Measurements from ENCODE around the gene HINT2. TPM values are rescaled to one million over a fixed set of nuclear protein-coding genes. Genes with fewer than 3 reads are reported as not detected.

HINT2 gene
- total RNA-seq, 4 donors from 2014 or later: 12.7 to 29.4 (median 18.7) TPM

DNA sequence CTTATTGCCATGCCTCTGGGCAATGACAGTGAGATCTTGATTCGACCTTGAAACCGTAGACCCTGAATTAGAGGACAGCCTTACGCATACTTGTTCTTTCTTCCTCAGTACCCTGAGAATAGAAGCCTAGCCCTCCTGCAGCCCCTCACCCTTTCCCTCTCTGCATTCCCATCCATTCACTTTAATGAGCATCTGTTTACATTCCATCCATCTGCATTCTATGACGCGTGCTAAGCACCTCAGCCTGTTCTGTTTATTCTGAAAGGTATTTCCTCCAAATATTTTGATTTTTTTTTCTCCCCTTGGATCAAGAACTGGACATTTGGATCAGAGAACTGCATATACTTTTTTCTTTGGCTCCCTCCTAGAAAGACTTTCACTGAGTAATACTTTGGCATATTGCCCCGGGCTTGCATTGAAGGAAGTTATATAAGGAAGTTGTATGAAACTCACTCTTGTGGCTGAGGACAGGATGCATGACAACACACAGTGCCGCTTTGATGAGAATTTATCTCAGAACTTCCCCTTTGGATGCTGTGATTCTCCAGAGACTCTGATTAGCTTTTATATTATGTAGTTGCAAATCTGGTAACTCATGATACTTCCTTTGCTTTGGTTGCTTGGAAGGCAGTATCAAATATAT lies 29.9 kb upstream of the HINT2 start:
- Histone ChIP-seq H3K4me3 (no peak overlapping the region), H3K27ac (peak overlapping the region; percentile 74 to 86 (median 82)), H3K9me3 (no peaks in the 10 kb centered on the region), H3K27me3 (no peaks in the 10 kb centered on the region), H3K36me3 (peaks cover 0 to 37% of the 10 kb centered on the region in 2 donors), H3K4me1 (peaks cover 4 to 65% (median 28%) of the 10 kb centered on the region in 3 donors)
- TF ChIP-seq POLR2AphosphoS5 (IDR thresholded peaks at IDR 0.05) (peak; percentile 59), EP300 (IDR thresholded peaks at IDR 0.05) (no peak)
- ATAC-seq: peak; percentile 66
- 0 to 18% methylated on average over 4 to 7 of the region's 7 CpGs for WGBS, 2 donors (ENCODE audit: low coverage in 1 of 2)

DNA sequence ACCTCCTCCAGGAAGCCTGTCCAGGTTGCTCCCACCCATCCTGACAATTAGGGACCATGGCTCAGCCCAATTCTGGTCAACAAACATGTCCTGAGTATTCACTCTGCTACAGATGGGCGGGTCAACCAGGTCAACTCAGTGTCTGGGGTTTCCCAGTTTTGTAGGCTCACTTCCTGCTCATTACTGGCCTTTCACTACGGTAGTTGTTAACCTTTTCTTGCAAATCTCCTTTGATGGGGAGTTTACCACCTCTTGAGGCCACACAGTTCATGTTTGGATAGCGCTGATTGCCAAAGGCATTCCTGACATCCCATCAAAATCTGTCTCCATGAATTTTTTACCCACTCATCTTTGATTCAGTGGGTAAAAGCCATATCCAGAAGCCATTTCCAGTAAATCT lies 28.0 kb upstream of the HINT2 start:
- Histone ChIP-seq H3K27me3 (no peaks in the 10 kb centered on the region), H3K4me3 (no peak overlapping the region), H3K4me1 (peaks cover 2 to 57% (median 24%) of the 10 kb centered on the region in 3 donors), H3K36me3 (peaks cover 0 to 35% of the 10 kb centered on the region in 2 donors), H3K9me3 (no peaks in the 10 kb centered on the region), H3K27ac (peak overlapping the region in 3 of 4 donors; percentile 80 to 86 (median 83))
- TF ChIP-seq, protein P1, sequence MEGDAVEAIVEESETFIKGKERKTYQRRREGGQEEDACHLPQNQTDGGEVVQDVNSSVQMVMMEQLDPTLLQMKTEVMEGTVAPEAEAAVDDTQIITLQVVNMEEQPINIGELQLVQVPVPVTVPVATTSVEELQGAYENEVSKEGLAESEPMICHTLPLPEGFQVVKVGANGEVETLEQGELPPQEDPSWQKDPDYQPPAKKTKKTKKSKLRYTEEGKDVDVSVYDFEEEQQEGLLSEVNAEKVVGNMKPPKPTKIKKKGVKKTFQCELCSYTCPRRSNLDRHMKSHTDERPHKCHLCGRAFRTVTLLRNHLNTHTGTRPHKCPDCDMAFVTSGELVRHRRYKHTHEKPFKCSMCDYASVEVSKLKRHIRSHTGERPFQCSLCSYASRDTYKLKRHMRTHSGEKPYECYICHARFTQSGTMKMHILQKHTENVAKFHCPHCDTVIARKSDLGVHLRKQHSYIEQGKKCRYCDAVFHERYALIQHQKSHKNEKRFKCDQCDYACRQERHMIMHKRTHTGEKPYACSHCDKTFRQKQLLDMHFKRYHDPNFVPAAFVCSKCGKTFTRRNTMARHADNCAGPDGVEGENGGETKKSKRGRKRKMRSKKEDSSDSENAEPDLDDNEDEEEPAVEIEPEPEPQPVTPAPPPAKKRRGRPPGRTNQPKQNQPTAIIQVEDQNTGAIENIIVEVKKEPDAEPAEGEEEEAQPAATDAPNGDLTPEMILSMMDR (IDR thresholded peaks at IDR 0.05): no peak
- no peak for TF ChIP-seq EP300 (IDR thresholded peaks at IDR 0.05)
- no peak for TF ChIP-seq POLR2AphosphoS5 (IDR thresholded peaks at IDR 0.05)
- TF ChIP-seq POLR2A (IDR thresholded peaks at IDR 0.05): no peak
- WGBS, 2 donors (ENCODE audit: low coverage in 1 of 2): 93% methylated on average over 2 to 3 of the region's 3 CpGs
- ATAC-seq: no peak

GRCh38 chr9:35842020-35842745 lies 27.3 kb upstream of the HINT2 start:
- 60 to 87% methylated on average over 2 to 3 of the region's 17 CpGs for WGBS, 2 donors (ENCODE audit: low coverage in 1 of 2)
- Histone ChIP-seq H3K27ac (peak overlapping the region in 2 of 4 donors; percentile 83 to 86), H3K36me3 (peaks cover 0 to 29% of the 10 kb centered on the region in 2 donors), H3K4me1 (peaks cover 2 to 50% (median 24%) of the 10 kb centered on the region in 3 donors), H3K27me3 (no peaks in the 10 kb centered on the region), H3K4me3 (no peak overlapping the region), H3K9me3 (no peaks in the 10 kb centered on the region)
- ATAC-seq: no peak
- TF ChIP-seq POLR2AphosphoS5 (IDR thresholded peaks at IDR 0.05) (no peak), POLR2A (IDR thresholded peaks at IDR 0.05) (no peak), EP300 (IDR thresholded peaks at IDR 0.05) (no peak)
- TF ChIP-seq, protein P1 (IDR thresholded peaks at IDR 0.05): no peak

DNA sequence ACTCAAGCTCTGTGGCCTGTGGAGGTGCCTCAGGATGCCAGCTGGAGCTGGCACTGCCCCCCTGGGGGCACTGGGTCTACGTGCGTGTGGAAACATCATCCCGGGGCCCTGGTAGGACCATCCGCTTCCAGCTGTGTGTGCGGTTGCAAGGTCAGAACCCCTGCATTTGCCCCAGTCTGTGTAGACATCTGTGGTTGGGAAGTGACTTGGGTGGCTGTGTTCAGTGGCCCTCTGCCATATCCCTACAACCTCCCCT lies 26.7 kb upstream of the HINT2 start:
- Histone ChIP-seq H3K9me3 (no peaks in the 10 kb centered on the region), H3K4me3 (no peak overlapping the region), H3K27ac (no peak overlapping the region), H3K27me3 (no peaks in the 10 kb centered on the region), H3K36me3 (peaks cover 0 to 23% of the 10 kb centered on the region in 2 donors), H3K4me1 (peaks cover 2 to 44% (median 21%) of the 10 kb centered on the region in 3 donors)
- TF ChIP-seq POLR2A (IDR thresholded peaks at IDR 0.05) (no peak), EP300 (IDR thresholded peaks at IDR 0.05) (no peak), POLR2AphosphoS5 (IDR thresholded peaks at IDR 0.05) (no peak)
- TF ChIP-seq, protein P1 (IDR thresholded peaks at IDR 0.05): no peak
- no peak for ATAC-seq
- 0% methylated on average over 1 of the region's 5 CpGs; no CpG with 5 or more reads in 1 of the 2 donors for WGBS, 2 donors (ENCODE audit: low coverage in 1 of 2)

DNA sequence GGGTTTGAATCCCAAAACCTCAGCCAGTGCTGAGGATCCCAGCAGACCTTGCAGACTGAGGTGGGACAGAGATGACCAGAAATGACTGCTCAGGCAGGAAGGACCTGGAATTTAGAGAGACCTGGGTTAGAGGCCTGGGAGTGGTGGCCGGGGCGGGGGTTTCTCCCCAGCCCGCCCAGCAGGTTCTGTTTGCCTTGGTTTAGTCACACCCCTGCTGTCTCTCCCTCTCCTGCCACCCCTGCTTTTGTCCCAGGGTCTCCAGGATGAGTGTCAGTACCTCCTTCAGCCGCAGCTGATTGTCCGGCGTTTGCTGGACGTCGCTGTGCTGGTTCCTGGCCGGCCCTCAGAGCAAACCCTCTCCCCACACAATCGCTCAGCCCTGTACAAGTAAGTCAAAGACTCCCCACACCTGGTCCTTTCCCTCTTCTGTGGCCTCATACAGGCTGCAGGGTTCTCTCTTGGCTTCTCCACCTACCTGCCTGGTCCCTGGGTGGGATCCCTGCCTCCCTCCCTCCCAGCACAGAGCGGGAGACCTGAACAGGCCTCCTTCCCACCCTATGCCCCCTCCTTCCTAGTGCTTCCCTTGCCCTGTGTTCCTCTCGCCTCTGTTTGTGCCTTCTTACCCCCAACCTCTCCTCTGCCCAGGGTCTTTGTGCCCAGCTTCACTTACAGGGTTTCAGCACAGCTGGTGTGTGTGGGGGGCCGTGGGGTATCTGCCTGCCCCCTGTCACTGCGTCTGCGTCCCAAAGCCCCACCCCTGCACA lies 26.2 kb upstream of the HINT2 start:
- no peaks in the 10 kb centered on the region for H3K9me3 ChIP-seq
- H3K4me3 ChIP-seq: no peak overlapping the region
- ATAC-seq: no peak
- peaks cover 2 to 39% (median 16%) of the 10 kb centered on the region in 3 donors for H3K4me1 ChIP-seq
- 100% methylated on average over 5 of the region's 15 CpGs; no CpG with 5 or more reads in 1 of the 2 donors for WGBS, 2 donors (ENCODE audit: low coverage in 1 of 2)
- H3K27me3 ChIP-seq: no peaks in the 10 kb centered on the region
- no peak overlapping the region for H3K27ac ChIP-seq
- H3K36me3 ChIP-seq: peaks cover 0 to 18% of the 10 kb centered on the region in 2 donors
- no peak for TF ChIP-seq POLR2A (IDR thresholded peaks at IDR 0.05)
- TF ChIP-seq, protein P1 (IDR thresholded peaks at IDR 0.05): no peak
- TF ChIP-seq EP300 (IDR thresholded peaks at IDR 0.05): no peak
- no peak for TF ChIP-seq POLR2AphosphoS5 (IDR thresholded peaks at IDR 0.05)

Data from gastroesophageal sphincter (tissue), 4 donors.